Measurements from ENCODE around the gene STK17A. TPM values are rescaled to one million over a fixed set of nuclear protein-coding genes. Genes with fewer than 3 reads are reported as not detected.

Gene STK17A
- total RNA-seq, 4 donors from 2014 or later, result 16.0 to 18.5 (median 17.8) TPM

- TF ChIP-seq, protein P1, sequence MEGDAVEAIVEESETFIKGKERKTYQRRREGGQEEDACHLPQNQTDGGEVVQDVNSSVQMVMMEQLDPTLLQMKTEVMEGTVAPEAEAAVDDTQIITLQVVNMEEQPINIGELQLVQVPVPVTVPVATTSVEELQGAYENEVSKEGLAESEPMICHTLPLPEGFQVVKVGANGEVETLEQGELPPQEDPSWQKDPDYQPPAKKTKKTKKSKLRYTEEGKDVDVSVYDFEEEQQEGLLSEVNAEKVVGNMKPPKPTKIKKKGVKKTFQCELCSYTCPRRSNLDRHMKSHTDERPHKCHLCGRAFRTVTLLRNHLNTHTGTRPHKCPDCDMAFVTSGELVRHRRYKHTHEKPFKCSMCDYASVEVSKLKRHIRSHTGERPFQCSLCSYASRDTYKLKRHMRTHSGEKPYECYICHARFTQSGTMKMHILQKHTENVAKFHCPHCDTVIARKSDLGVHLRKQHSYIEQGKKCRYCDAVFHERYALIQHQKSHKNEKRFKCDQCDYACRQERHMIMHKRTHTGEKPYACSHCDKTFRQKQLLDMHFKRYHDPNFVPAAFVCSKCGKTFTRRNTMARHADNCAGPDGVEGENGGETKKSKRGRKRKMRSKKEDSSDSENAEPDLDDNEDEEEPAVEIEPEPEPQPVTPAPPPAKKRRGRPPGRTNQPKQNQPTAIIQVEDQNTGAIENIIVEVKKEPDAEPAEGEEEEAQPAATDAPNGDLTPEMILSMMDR (IDR thresholded peaks at IDR 0.05; ENCODE audit: low read depth), result no peak
Observed at GRCh38 chr7:43653891-43654504, 71.1 kb downstream of the STK17A start.

DNA sequence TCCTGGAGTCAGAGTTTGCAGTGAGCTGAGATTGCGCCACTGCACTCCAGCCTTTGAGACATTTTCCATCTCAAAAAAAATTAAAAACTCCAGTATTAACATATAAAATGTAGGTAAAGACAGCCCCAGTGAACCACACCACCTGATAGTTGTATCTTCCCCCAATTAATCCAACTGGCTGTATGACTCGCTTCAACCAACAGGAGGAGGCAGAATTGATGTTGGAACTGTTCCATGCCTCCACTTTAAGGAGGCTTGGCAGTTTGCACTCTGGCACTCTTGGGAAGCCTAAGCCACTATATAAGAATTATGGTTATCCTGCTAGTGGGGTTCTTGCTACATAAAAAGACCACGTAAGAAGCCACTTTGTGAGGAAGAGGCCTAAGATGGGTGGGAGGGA is 72.7 kb downstream of the STK17A start:
- TF ChIP-seq, protein P1 (IDR thresholded peaks at IDR 0.05; ENCODE audit: low read depth), result no peak

- TF ChIP-seq, protein P1 (IDR thresholded peaks at IDR 0.05; ENCODE audit: low read depth), result no peak
Observed at GRCh38 chr7:43656997-43657396, 74.1 kb downstream of the STK17A start.

DNA sequence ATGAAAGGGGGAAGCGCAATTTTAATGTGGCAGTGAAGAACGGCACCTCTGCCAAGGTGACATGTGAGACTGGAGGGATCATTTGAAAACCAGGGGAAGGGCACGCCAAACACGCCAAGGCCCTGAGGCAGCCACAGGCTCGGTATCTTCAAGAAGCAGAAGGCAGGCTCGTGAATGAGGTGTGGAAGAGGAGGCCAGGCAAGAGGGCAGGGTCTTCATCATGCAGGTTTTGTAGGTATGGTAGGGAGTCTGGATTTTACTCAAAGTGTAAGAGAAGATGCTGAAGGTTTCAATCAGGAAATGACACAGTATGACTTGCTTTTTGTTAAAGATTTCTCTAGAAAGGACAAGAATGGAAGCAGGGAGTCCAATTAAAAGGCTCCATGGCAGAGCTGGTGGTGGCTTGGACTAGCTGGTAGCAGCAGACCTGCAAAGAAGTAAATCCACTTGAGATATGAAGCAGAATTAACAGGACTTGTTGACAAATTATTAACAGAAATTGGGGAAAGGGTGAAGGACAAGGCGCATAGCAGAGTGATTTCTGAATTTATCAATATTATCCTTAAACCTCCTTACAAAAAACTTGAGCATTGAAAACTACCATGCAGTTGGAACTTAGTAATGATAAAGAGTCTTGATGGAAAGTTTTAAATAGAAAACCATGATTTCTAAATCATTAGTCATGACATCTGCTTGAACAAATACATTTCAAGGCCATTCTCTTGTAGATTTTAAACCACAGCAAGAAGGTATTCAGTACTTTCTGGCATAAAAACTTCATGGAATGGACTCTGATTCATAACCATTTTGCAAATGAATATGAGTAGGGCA is 76.0 kb downstream of the STK17A start:
- TF ChIP-seq, protein P1 (IDR thresholded peaks at IDR 0.05; ENCODE audit: low read depth), result no peak

GRCh38 chr7:43659549-43659896 is 76.6 kb downstream of the STK17A start:
- TF ChIP-seq, protein P1 (IDR thresholded peaks at IDR 0.05; ENCODE audit: low read depth), result no peak

GRCh38 chr7:43660141-43660540 is 77.2 kb downstream of the STK17A start:
- TF ChIP-seq, protein P1 (IDR thresholded peaks at IDR 0.05; ENCODE audit: low read depth), result no peak

GRCh38 chr7:43664681-43665080 is 81.8 kb downstream of the STK17A start:
- TF ChIP-seq, protein P1 (IDR thresholded peaks at IDR 0.05; ENCODE audit: low read depth), result no peak
